ENCODE measurements around the gene PTPN3. TPM values are rescaled to one million over a fixed set of nuclear protein-coding genes. Genes with fewer than 3 reads are reported as not detected.

The PTPN3 gene
- total RNA-seq, 2 donors from 2014 or later, result 2.7 to 4.6 TPM

GRCh38 chr9:109391176-109391575 lies 106.9 kb downstream of the PTPN3 start:
- Mint-ChIP-seq H3K4me1 (no peaks in the 10 kb centered on the region), H3K4me3 (no peak overlapping the region), H3K27me3 (ENCODE audit: insufficient read depth) (no peaks in the 10 kb centered on the region), H3K36me3 (ENCODE audit: low read depth) (no peaks in the 10 kb centered on the region), H3K9me3 (no peaks in the 10 kb centered on the region), H3K27ac (no peak overlapping the region)
- no peaks in the 10 kb centered on the region for H3K9me3 ChIP-seq (ENCODE audit: control insufficient read depth, low read length)
- no peak overlapping the region for H3K27ac ChIP-seq (ENCODE audit: low read depth, low read length)
- no peak for TF ChIP-seq CTCF (conservative IDR thresholded peaks at IDR 0.05)
- H3K9ac ChIP-seq (ENCODE audit: extremely low read depth, low read length, poor library complexity, severe bottlenecking), result no peak overlapping the region
- H3K4me1 ChIP-seq (ENCODE audit: control insufficient read depth, insufficient read depth, low read length), result no peaks in the 10 kb centered on the region
- no peaks in the 10 kb centered on the region for H3K36me3 ChIP-seq (ENCODE audit: control insufficient read depth, insufficient read depth, low read length)
- no peak overlapping the region for H3K4me3 ChIP-seq (ENCODE audit: low read length)
- H3K27me3 ChIP-seq (ENCODE audit: control insufficient read depth, insufficient read depth, low read length, poor library complexity, severe bottlenecking), result no peaks in the 10 kb centered on the region
- 83 to 89% methylated on average over 5 to 10 of the region's 10 CpGs for WGBS, 2 experiments (ENCODE audit: insufficient coverage in 1 of 2, insufficient read length in 1 of 2)
- no peak for DNase-seq

- Mint-ChIP-seq H3K27ac (no peak overlapping the region), H3K27me3 (ENCODE audit: insufficient read depth) (no peaks in the 10 kb centered on the region), H3K9me3 (no peaks in the 10 kb centered on the region), H3K36me3 (ENCODE audit: low read depth) (no peaks in the 10 kb centered on the region), H3K4me1 (no peaks in the 10 kb centered on the region), H3K4me3 (no peak overlapping the region)
- no peak overlapping the region for H3K4me3 ChIP-seq (ENCODE audit: low read length)
- H3K27me3 ChIP-seq (ENCODE audit: control insufficient read depth, insufficient read depth, low read length, poor library complexity, severe bottlenecking), result no peaks in the 10 kb centered on the region
- no peak overlapping the region for H3K27ac ChIP-seq (ENCODE audit: low read depth, low read length)
- no peaks in the 10 kb centered on the region for H3K4me1 ChIP-seq (ENCODE audit: control insufficient read depth, insufficient read depth, low read length)
- WGBS, 2 experiments (ENCODE audit: insufficient coverage in 1 of 2, insufficient read length in 1 of 2), result 89 to 100% methylated on average over 4 to 6 of the region's 6 CpGs
- no peak for TF ChIP-seq CTCF (conservative IDR thresholded peaks at IDR 0.05)
- H3K9me3 ChIP-seq (ENCODE audit: control insufficient read depth, low read length), result no peaks in the 10 kb centered on the region
- no peaks in the 10 kb centered on the region for H3K36me3 ChIP-seq (ENCODE audit: control insufficient read depth, insufficient read depth, low read length)
- peak; percentile 10 for DNase-seq
- no peak overlapping the region for H3K9ac ChIP-seq (ENCODE audit: extremely low read depth, low read length, poor library complexity, severe bottlenecking)
Measured at GRCh38 chr9:109387856-109388255, 110.3 kb downstream of the PTPN3 start.

GRCh38 chr9:109387206-109387605 lies 110.9 kb downstream of the PTPN3 start:
- H3K9ac ChIP-seq (ENCODE audit: extremely low read depth, low read length, poor library complexity, severe bottlenecking), result no peak overlapping the region
- no peak overlapping the region for H3K27ac ChIP-seq (ENCODE audit: low read depth, low read length)
- Mint-ChIP-seq H3K36me3 (ENCODE audit: low read depth) (no peaks in the 10 kb centered on the region), H3K27ac (no peak overlapping the region), H3K4me1 (no peaks in the 10 kb centered on the region), H3K9me3 (no peaks in the 10 kb centered on the region), H3K4me3 (no peak overlapping the region), H3K27me3 (ENCODE audit: insufficient read depth) (no peaks in the 10 kb centered on the region)
- H3K9me3 ChIP-seq (ENCODE audit: control insufficient read depth, low read length), result no peaks in the 10 kb centered on the region
- DNase-seq, result peak; percentile 22
- H3K27me3 ChIP-seq (ENCODE audit: control insufficient read depth, insufficient read depth, low read length, poor library complexity, severe bottlenecking), result no peaks in the 10 kb centered on the region
- no peaks in the 10 kb centered on the region for H3K4me1 ChIP-seq (ENCODE audit: control insufficient read depth, insufficient read depth, low read length)
- WGBS, 2 experiments (ENCODE audit: insufficient coverage in 1 of 2, insufficient read length in 1 of 2), result 83 to 88% methylated on average over 2 to 3 of the region's 3 CpGs
- TF ChIP-seq CTCF (conservative IDR thresholded peaks at IDR 0.05), result no peak
- H3K4me3 ChIP-seq (ENCODE audit: low read length), result no peak overlapping the region
- H3K36me3 ChIP-seq (ENCODE audit: control insufficient read depth, insufficient read depth, low read length), result no peaks in the 10 kb centered on the region

All from endodermal cell (in vitro differentiated cells).